ENCODE results near the gene PAPPA2.

DNA sequence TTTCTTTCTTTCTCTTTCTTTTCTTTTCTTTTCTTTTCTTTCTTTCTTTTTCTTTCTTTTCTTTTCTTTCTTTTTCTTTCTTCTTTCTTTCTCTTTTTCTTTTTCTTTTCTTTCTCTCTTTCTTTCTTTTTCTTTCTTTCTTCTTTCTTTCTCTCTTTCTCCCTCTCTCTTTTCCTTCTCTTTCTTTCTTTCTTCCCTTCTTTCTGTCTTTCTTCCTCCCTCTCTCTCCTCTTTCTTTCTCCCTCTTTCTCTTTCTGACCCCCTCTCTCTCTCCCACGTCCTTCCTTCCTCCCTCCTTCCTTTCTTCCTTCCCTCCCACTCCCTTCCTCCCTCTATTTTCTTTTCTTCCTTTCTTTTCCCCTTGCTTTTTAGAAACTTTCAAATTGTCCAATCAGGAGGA lies 333.6 kb downstream of the PAPPA2 start:
- no peak for TF ChIP-seq POLR2A (IDR thresholded peaks at IDR 0.05; ENCODE audit: low read length)
- TF ChIP-seq GATA1 (IDR thresholded peaks at IDR 0.05; ENCODE audit: low read depth, low read length): no peak
